NCI-H446 treated with DMSO at 0.1 percent for 48 hours (cell line): ENCODE data around the gene FECH.
"Not testable (repeated sequence)": the region's sequence is repeated elsewhere in the genome, so short reads cannot be mapped to it uniquely, and the experiment has no call there.

Experiments
- DNase-seq: peaks from one replicate; lab custom pipeline; 2025; lab: John Stamatoyannopoulos, UW

Gene FECH

DNA sequence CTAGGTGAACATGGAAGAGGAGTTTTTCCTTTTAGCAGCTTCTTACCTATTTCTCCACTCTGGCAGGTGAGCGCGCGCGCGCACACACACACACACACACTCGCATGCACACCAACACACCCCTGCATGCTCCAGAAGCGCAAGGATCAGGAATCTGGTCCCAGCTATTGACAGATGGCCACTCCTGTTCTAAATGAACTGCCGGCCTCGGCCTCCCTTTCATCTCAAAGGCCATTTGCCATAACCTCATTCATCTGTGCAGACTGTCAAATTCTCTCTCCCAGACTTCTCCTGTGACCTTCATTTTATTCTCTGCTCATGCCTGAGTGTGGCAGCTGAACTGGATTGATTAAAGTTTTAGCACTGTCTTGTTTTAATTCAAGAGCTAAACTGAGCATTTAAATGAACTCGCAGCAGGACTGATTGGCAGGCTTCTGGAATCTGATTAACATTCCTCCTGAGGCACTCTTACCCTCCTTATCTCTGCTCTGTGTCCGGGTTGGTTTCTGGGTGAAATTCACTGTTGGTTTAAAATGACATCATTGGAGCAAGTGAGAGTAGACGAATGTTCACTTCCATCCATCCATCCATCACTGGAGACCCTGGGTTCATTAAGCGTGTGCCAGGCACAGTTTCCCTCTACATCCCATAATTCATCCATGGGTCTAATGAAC is 58.8 kb downstream of the FECH start:
- no peak for DNase-seq

DNA sequence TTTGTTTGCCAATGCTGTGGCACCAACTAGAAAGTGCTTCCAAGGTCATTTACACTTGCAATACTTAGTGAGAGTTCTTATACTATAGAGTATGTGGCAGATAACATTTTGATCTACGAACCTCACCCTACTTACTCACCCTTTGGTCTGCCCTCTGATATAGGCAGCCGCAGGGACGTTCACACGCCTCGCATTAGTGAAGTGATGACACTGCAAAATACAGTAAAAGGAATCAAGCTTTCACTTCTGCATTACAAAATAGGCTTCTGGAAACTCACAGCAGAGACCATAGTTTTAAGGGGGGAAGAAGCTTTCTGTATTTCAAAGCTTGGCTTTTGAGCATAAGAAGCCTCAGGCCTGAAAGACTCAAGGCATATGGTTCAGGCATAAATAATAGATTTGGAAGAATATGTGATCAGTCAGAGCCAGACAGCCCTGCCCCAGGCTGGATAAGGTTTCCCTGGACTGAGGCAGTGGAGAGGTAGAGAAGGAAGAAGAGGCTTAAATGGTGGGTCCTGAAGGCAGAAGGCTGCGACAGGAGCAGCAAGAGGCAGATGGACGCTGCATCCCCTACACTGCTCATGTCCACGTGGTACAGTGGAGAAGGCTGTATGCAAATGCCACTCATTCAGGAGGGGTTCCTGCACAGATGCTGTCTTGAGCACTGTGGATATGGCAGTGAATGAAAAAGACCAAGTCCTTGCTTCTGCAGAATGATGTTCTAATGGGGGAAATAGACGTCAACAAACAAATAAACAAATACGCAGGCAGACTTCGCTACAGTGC is 63.1 kb downstream of the FECH start:
- no peak for DNase-seq

DNA sequence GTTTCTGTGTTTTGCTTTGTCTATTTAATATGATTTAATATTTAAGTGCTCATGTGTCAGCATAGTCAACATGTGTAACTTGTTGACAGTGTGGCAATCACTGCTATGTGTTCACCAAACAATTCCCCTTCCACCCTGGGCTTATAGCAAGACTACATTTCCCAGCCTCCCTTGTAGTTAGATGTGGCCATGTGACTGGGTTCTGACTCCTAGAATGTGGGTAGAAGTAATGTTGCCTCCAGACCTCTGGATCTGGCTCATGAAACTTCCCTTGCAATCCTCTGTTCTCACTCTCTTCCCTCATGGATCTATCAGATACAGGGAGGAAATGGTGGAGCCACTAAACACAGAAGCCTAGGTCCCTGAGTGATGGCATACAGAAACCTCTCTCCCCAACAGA is 64.2 kb downstream of the FECH start:
- DNase-seq = not testable (repeated sequence)

DNA sequence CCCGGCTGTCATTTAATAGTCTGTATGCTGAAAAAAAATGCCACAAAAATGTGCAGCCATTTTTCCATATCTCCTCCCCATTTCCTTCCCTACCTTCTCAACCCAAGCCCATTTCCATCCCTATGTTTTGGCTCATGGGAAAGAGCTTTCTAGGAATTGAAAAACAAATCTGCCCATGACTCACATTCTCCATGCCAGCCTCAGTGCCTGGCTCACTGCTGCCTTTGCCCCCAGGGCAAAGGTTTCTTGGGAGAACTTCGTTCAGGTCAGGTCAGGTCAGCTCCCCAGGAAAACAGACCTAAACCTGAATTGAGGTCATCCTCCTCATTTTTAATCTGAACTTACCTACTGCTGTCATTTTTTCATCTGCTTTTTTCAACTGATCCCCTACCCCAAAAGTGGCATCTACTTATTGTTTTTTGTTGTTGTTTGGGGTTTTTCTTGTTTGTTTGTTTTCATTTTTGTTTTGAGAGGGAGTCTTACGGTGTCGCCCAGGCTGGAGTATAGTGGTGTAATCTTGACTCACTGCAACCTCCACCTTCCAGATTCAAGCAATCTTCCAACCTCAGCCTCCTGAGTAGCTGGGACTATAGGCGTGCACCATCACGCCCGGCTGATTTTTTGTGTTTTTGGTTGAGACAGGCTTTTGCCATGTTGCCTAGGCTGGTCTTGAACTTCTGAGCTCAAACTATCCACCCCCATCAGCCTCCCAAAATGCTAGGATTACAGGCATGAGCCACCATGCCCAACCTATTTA is 66.7 kb downstream of the FECH start:
- DNase-seq = no peak

DNA sequence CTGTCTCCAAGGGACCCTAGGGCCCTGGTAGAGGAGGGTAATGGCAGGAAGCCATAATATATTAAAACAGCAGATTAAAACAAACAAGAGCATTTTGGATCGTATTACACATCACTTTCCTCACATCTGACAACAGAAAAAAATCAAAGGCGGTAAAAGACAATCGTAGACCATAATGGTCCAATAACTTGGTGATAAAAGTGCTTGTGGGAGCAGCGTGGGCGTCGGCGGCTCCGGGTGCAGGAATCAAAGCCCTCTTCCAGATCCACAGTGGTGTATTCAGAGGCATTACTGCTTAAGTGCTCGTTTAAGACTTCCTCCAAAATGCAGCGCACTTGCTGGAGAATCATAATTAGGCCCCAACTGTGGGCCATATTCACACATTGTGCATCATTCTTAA is 68.0 kb downstream of the FECH start:
- DNase-seq = no peak

DNA sequence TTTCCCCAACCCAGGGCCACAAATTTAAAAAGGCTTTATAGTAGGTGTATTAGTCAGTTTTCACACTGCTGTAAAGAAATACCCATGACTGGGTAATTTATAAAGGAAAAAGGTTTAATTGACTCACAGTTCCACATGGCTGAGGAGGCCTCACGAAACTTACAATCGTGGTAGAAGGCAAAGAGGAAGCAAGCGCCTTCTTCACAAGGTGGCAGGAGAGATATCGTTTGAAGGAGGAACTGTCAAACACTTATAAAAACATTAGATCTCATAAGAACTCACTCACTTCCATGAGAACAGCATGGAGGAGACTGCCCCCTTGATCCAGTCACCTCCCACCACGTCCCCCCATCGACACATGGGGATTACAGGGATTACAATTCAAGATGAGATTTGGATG is 70.4 kb downstream of the FECH start:
- no peak for DNase-seq

DNA sequence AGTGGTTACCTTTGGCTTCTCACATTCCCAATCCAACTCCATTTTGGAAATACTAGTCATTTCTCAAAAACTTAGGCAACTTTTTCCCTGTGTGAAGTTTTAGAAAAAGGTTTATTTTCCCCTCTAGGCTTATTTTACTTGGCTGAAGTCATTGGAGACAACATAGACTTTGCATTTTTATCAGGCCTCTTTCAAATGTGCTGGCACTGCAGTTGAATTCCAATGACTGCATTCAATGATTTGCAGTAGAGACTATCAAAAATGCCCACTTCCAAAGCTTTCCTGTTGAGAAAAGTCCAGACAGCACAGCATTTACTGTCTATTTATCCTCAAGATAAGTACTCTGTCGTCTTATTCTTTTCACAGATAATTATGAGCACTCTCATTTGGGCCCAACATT is 81.3 kb downstream of the FECH start:
- DNase-seq = no peak

DNA sequence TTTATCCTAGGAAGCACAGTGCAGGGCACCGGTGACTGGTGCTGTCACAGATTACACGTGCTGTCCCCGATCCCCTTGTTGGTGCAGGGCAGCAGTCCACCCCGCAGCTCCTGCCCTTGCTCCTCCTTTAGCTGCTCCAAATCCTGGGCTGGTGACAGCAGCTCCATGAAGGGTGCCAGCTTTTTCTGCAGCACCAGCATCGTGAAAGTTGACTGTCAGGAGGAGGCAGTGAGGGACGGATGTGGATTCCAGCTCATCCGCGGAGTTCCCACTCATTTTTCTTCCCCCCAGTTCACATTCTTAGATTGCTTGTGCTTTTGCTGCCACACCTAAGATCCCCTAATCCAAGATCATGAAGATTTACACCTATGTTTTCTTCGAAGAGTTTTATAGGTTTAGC is 83.9 kb downstream of the FECH start:
- no peak for DNase-seq

DNA sequence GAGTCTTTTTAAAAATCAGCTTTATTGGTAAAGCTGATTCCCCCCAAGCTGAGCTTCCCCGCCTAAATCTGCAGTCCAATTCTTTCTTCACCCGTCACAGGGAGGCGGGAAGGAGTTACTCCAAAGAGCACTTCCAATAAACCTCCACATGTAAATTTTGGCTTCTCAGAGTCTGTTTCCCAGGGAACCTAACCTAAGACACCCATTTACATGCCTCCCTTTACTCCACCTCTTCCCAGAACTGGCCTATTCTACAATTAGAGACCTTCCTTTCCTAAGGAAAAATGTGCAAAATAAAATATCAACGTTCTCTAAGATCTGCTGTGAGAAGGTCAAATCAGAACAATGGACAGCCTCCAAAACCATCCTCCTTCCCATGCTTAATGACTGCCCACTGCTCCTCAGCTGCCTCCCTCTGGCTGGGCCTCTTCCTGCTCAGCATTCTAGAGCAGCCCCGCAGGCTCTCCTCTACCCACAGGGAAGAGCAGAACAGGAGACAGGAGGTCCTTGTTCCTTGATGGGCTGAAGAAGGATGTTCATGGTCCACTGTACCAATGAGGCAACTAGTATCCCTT is 87.7 kb downstream of the FECH start:
- no peak for DNase-seq
